GM21528 (cell line): Measurements from ENCODE around the gene SERGEF.

ENCODE experiments used
- ATAC-seq: cut with Tn5 transposase; IDR thresholded peaks from one replicate; pipeline ENCODE4 v1.9.1; 2021; ENCODE audit warnings: mild to moderate bottlenecking, moderate library complexity; ENCODE audit not compliant: unreplicated experiment, low FRiP score

Gene SERGEF

DNA sequence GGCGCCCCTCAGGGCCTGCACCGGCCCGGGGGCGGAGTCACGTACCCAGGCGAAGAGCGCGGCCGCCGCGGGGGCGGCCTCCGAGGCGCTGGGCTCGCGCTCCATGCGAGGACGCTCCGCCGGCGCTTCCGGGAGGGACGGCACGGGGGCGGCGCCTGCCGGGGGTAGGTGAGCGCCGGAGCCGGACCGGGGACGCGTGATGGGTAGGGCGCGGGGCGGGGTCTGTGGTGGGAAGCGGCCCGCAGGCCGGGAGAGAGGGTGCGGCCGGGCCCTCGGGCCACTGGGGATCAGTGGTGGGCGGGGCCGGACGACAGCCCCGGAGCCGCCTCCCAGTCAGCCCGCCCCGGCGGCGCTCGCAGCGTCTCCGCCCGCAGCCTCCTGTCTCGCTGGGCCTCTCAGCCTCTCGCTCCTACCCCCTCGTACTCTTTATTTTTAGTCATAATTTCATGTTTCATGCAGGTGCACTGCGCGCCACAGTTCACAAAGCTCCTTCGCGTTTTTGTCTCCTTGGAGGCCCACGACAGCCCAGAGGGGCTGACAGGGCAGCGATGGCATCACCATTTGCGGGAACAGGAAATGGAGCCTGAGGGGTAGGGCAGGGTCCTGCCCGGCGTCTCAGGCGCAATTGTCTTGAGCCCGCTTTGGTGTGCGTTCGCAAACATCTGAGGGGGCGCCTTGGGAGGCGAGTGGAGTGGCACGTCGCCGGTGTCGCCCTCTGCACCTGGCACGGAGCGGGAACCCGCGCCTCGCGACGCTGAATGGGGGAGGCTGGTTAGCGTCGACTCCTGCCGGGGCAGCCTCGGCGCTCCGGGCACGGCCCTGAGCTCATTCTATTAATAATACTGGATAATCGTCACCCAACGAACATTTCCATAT lies at the start of gene SERGEF:
Gene SERGEF, minus strand, starts transcription at position 142 of the 876 bp plus-strand sequence. Its CDS starts 37 bp downstream, at position 105.
- peak; percentile 93 for ATAC-seq

DNA sequence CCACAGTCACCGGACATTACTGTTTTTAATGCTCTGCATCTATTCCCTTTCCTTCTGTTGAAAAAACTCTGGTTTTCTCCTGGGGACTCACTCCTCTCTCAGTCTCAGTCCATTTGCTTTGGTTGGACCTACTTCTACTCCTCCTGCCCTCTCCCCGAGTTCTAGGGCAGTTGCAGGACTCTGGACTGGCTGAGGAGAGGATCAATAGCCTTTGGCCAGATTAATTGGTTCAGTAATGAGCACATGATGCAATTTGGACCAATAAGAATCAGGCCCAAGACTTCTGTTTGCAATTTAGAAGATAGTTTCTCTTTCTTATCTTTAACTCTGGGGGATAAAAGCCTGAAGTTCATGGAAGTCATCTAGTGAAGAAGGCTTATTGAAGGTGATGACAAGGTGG lies 48.5 kb upstream of the SERGEF start:
- no peak for ATAC-seq

DNA sequence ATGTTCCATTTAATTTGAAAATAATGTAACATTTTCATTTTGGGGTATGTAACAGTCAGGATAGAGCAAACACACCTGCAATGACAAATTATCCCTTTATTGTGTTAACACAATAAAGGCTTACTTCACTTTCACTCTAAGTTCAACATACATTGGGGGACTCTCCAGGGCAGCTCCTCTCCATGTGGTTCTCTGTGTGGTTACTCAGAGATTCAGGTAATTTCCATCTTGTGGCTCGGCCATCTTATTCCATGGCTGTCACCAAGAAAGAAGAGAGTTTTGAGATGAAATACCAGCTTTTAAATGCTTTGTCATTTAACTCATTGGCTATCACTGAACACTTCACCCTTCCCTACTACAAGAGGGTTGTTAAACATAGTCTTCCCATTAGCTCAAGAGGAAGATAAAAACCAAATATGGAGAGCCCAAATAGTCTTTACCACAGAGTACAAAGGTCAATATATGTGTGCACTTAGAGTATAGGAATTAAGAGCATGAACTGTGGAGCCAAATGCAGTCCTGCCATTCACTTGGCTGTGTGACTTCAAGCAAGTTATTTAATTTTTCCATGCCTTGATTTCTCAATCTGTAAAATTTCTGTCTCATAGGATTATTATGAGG lies 43.8 kb upstream of the SERGEF start:
- ATAC-seq, result no peak

DNA sequence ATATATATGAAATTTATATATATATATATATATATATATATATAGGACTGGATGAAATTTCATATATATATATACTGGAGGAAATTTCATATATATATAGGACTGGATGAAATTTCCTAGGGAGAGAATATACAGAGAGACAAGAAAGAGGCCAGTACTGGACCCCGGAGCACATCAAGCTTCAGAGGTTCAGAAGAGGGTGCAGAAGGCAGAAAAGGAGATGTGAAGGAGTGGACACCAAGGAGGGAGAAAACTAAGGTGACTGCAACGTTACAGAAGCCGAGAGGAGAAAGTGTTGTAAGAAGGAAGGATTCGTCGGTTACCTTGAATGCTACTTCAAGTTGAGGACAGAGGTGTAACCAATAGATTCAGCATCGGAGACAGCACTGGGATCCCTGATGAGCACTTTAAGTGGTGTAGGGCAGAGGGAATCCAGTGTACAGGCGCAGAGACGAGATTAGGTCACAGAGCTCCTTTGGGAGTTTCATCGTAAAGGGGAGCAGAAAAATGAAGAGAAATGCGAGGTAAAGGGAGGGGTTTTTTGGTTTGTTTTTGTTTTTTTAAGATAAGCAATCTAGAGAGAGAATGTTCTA lies 41.8 kb upstream of the SERGEF start:
- ATAC-seq, result no peak

DNA sequence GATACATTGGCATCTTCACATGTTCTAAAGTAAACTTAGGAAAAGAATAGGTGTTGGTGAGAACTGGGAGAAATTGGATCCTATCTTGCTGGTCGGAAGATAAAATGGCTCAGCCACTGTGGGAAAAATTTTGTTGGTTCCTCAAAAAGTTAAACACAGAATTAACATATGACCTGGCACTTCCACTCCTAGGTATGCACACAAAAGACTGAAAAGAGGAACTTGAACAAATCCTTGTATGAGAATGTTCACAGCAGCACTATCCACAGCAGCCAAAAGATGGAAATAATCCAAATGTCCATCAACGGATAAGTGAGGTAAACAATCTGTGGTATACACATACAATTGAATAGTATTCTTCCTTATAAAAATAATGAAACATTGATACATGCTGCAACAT lies 38.0 kb upstream of the SERGEF start:
- no peak for ATAC-seq

DNA sequence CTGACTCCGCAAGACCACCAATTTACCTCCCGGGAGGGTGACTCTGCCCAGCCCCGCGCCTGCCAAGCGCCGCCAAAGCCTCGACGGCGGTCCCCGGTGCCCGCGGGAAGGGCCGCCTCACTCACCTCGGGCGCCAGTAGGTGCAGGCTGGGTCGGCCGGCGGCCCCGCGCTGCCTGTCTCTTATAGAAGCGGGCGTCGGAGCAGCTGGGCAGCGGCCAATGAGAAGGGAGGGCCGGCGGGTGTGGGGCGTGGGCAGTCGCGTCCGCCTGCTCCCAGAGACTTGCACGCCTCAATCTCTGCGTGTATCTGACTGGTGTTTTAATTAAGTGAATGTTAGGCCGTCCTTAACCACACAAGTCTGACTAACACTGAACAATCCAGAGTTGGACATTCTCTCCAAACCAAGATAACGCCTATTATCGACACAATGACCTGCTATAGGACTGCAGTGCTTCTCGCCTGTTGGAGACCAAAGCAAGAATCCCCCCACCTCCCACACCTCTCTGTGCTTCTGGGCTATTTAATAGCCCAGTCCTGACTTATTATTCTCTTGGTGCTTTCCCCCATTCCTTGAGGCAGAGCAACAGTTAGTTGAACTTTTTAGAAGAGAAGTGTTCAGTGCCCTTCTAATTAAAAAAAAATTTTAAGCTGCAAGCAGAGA lies 33.4 kb upstream of the SERGEF start, which contains the start of gene TPH1:
Gene TPH1, minus strand, starts transcription at position 154 of the 662 bp plus-strand sequence. CDS start 5,507 bp downstream, outside the sequence.
- ATAC-seq, result no peak

DNA sequence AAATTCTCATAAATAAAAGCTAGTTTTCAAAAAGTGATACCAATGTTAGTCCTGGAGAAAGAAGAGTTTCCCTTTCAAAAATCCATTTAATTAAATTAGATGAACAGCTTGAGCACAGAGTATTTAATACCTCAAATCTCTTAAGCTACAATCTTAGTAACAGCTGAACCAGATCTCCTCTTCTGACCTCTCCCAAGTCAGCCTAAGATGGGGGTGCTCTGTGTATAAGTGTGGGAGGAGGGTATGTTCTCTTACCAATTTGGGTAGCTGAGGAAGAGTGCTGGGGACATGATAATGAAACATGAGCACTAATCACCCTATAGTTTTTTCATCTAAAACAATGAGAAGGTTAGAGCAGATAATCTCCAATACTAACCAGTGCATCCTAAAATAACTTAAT lies 23.6 kb upstream of the SERGEF start:
- ATAC-seq, result no peak

DNA sequence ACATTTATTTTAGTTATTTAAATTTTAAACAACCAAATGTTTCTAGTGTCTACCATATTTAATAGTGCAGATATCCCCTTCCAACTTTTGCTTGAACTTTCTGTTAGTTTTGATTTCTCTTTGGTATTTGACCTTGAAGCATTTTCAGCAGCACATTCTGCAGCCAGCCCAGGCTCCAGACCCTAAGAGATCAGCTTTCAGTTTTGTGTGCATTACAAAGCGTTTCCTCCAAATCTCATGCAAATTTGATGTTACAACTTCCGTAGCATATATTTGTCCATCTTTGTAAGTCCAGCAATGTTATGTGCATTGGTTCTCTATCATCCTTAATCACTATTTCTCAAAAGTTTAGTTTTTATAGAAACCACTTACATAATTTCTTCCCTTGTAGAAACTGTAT lies 14.6 kb upstream of the SERGEF start:
- ATAC-seq, result no peak

DNA sequence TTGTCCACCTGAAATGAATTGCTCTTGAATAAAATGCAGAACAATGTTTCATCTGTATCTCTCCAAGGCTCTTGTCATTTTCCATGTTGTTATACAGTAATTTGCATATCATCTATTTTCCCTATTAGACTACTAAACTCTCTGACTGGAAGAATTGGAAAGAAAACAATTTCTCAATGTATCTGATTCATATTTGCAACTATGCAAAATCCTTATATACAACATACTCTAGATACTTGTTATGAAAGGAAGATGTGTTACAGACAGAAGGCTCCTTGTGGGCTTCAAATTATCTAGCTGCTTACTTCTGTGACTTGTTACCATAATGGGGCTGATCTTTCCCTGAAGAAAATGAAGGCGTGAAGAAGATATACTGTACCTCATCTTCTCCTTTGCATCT lies 9.6 kb upstream of the SERGEF start:
- ATAC-seq, result no peak

DNA sequence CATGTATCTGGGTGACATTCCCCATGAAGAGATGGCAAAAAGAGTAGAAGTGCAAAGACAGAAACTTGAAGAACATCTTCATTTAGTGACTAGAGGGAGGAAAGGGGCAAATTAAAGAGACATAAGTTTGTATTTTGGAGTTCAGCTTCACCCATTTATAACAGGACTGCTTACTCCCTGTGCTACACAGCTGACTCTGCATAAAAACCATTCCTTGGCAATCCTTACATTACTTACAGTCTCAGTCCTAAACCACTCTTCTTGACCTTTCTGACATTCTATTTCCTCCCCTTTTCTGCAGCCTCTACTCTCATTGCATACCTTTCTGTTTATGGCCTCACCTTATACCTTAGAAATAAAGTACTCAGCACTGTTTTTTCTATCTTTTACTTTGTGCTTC lies 6.8 kb upstream of the SERGEF start:
- ATAC-seq, result no peak

DNA sequence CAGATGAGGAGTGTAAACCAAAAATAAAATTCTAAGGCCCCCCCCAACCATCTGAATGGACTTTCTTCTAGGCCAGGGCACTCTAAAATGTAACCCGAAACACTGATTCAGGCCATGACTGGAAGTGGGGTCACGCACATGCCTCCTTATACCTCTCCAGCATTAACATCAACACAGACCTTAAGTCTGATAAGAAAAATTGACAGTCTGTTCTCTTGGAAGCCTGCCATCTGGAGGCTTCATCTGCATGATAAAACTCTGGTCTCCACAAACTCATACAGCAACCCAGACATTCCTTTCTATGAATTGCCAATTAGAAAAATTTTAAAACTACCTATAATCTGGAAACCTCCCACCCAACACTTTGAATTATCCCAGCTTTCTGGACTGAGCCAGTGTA lies 3.9 kb upstream of the SERGEF start:
- no peak for ATAC-seq

DNA sequence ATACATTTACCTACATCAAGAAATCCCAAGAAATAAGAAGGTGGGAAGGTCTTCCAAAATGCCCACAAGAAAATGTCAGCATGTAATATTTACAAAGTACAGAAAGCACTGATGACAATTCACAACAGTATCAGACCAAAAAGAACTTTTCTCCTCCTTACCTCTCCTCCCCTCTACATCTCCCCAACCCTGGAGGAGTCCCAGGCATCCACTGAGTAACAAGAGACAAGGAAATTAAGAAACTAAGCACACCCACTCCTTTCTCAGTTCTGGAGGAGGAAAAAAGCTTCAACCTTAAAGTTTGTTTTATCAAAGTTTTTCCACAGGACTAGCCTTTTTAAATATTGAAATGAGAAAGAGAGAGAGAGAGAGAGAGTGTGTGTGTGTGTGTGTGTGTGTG lies 2.0 kb upstream of the SERGEF start:
- no peak for ATAC-seq

DNA sequence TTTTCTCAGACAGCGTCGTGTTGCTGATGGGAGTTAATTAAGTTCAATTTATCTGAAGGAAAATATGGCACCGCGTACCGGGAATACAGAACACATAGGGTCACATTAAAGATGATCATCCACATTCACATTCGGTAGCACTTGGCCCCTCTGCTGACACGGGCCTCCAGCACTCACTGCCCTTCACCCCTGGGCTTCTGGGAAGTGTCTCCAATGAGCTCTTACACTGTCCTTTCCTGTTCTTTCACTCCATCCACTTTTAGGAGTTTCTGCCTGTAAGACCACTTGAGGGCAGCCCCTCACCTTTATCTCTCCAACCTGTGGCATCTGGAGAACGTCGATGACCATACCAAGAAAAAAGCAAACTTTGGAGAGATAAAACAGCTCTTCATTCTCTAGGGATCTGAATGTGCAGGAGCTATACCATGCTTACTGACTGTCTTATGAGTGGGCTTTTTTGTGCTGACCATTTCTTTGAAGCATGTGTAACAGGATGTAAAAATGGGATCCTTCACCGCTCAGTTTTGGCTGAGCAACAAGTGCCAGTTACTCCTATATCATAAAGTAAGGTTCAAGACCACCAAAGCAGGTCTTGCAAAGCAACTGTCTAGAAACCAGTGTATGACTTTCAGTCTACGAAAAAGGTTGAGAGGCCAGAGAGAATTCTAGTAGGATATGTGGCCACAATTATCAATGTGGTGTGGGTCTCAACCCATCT lies 1.1 kb upstream of the SERGEF start:
- ATAC-seq, result no peak

DNA sequence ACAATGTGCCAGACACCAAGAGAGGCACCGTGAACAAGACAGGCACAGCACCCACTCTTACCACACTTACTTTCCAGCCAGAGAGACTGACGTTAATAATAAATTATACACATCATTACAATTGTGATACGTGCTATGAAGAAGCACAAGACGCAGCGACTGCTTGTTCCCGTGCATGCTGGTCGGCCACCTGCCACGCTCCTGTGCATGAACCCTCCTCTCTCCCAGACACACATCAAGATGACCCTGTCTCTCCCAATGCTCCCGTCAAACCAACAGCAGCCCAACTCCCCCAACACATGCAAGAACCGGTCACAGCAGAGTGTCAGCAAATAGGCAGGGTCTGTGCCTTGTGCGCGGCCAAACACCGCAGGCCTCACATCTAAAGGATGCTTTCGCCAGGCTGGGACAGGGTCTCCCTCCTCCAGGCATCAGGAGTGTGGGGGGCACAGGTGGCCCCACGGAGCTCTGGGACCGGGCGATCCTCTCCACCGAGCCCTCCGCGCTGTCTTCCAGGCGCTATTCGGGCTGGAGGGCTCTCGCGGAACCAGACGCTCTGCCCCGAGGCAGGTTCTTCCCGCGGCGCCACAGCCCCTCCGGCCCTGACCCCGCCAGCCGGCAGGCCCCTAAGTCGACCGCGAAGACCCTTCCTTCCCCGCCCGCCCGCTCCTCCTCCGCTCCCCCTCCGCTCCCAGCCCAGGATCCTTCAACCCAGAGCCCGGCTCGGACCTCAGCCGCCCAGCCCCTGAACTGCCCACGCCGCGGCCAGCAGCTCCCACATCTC lies 533 bp downstream of the SERGEF start:
- peak; percentile 11 for ATAC-seq

DNA sequence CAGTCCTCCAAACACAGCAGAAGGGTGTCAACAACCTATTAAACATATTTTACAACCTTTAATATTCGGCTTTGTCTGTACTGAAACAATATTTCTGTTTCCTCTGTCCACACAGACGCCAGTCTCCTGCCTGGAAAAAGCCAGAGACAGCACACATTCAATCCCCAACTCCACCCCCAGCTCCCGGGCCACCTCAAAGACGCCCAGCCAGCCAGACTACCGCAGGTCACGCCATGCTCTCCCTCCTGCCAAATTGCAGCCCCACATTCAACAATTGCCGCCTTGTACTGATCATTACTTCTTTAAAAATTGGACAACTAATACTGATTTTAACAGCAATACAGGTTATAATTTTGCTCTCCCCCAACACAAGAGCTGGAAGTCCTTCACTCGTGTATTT lies 1.2 kb downstream of the SERGEF start:
- ATAC-seq, result no peak

DNA sequence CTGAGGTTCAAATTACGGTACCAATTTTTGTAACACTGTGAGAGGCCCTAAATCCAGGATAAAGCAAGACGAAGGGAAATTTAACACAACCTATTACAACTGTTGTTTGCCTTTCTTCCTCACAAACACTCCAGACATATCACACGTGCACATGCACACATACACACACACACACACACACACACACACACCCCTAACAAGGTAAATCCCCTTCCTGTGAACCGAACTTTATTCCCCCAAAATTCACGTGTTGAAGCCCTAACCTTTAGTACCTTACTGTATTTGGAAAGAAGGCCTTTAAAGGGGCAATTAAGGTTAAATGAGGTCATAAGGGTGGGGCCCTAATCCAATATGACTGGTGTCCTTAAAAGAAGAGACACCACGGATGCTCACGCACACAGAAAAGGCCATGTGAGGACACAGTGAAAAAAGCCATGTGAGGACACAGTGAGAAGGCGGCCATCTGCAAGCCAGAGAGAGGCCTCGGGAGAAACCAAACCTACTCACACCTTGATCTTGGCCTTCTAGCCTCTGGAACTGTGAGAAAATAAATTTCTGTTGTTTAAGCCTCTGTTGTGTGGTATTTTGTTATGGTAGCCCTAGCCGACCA lies 1.8 kb downstream of the SERGEF start:
- no peak for ATAC-seq

DNA sequence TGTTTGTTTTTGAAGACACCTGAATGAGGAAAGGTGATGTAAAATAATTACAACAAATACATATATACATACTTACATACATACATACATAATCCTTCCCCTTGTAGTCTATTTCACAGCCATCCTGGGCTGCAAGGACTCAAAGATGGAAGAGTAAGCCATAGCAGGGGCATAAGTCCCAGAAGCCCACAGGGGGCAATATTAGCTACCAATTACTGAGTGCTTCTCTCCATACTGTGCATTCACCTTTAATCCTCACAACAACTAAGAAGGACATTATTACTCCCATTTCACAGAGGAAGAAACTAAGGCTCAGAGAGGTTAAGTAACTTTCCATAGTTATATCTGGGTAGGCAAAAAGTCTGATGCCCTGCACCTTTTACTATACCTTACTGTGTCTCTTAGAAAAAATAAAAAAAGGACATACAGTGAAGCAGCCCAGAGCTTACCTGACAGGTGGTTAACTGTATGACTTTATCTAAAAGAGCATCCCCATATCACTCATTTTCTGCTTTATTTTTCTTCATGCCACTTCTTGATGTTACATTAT lies 2.7 kb downstream of the SERGEF start:
- no peak for ATAC-seq

DNA sequence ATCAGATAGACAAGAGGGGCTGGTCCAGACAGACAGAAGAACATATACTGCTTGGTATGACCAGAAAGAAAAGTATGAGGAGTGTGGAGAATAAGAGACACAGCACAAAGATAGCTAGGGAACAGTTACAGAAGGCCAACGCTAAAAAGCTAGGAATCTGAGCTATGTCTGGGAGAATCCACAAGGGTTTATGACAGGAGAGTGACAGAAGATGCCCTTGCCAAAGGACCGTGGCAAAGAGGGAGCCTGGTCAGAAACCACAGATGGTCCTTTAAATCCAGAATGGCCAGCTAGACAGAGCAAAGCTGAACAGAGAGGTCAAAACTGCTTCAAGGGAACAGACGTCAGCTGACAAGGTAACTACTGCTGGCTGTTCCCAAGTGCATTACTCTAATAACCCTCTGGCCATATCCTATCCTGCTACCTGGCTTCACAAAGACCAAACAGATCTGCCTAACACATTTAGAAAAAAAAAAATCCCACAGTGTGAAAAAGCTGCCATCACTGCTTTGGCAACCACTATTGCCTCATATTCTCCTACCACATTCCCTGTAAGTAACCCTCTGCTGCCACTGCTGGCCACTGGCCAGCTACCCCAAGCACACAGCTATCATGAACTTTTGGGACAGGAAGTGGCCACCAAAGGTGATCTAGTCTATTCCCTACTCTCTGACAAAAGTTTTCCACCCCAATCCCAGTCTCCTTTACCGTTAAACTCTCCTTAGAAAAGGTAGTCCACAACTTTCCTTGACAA lies 7.3 kb downstream of the SERGEF start:
- no peak for ATAC-seq
